Measurements from ENCODE around the gene FAM168B.

FAM168B gene

GRCh38 chr2:131033786-131034121, 59.5 kb downstream of the FAM168B start:
- TF ChIP-seq CTCF (IDR thresholded peaks at IDR 0.05; ENCODE audit: insufficient read depth, missing control alignments), result no peak
- FAIRE-seq (no peak), DNase-seq (ENCODE audit: insufficient read length, low spot score) (no peak)

GRCh38 chr2:131032393-131032836, 60.8 kb downstream of the FAM168B start:
- FAIRE-seq, result no peak
- TF ChIP-seq CTCF (IDR thresholded peaks at IDR 0.05; ENCODE audit: insufficient read depth, missing control alignments), result no peak
- no peak for DNase-seq (ENCODE audit: insufficient read length, low spot score)

GRCh38 chr2:131031875-131032274, 61.4 kb downstream of the FAM168B start:
- TF ChIP-seq CTCF (IDR thresholded peaks at IDR 0.05; ENCODE audit: insufficient read depth, missing control alignments), result no peak
- no peak for DNase-seq (ENCODE audit: insufficient read length, low spot score)
- no peak for FAIRE-seq

- TF ChIP-seq CTCF (IDR thresholded peaks at IDR 0.05; ENCODE audit: insufficient read depth, missing control alignments), result no peak
- FAIRE-seq (no peak), DNase-seq (ENCODE audit: insufficient read length, low spot score) (no peak)
Measured at GRCh38 chr2:131031431-131031841, 61.8 kb downstream of the FAM168B start.

- DNase-seq (ENCODE audit: insufficient read length, low spot score), result no peak
- FAIRE-seq, result no peak
Measured at GRCh38 chr2:131030478-131030971, 62.7 kb downstream of the FAM168B start.

GRCh38 chr2:131029812-131030211, 63.4 kb downstream of the FAM168B start:
- FAIRE-seq (no peak), DNase-seq (ENCODE audit: insufficient read length, low spot score) (no peak)
- TF ChIP-seq CTCF (IDR thresholded peaks at IDR 0.05; ENCODE audit: insufficient read depth, missing control alignments), result no peak

More at GRCh38 chr2:131030478-131030971, 62.7 kb downstream of the FAM168B start:
- TF ChIP-seq CTCF (IDR thresholded peaks at IDR 0.05; ENCODE audit: insufficient read depth, missing control alignments), result no peak

GRCh38 chr2:131027566-131028528, 65.4 kb downstream of the FAM168B start:
- DNase-seq (ENCODE audit: insufficient read length, low spot score), result no peak
- no peak for TF ChIP-seq CTCF (IDR thresholded peaks at IDR 0.05; ENCODE audit: insufficient read depth, missing control alignments)
- FAIRE-seq, result no peak

Data from D721Med (cell line).